Neural cell (in vitro differentiated cells): ENCODE data around the gene ABCC8. TPM values are rescaled to one million over a fixed set of nuclear protein-coding genes. Genes with fewer than 3 reads are reported as not detected.

Source experiments
- H2AFZ ChIP-seq: fragments of 200-600, 300-800 bp; sonication (generic), shearing (Covaris generic); 2 replicates; pipeline ENCODE4 v1.6.0; 2014; ENCODE audit warnings: low read depth, mild to moderate bottlenecking, antibody characterized with exemption, low read length, moderate library complexity
- H3F3A ChIP-seq: fragments of 200-600 bp; shearing (Covaris generic); 2 replicates; pipeline ENCODE4 v1.6.1; 2016; ENCODE audit warnings: mild to moderate bottlenecking, moderate library complexity, mixed read lengths, antibody characterized with exemption, low read length; ENCODE audit not compliant: insufficient read depth, poor library complexity, severe bottlenecking
- H3K27ac ChIP-seq: fragments of 200-600, 300-800 bp; sonication (generic), shearing (Covaris generic); 2 replicates; pipeline ENCODE4 v1.5.1; 2014; ENCODE audit warnings: mild to moderate bottlenecking, low read length, moderate library complexity
- H3K27me3 ChIP-seq: fragments of 300-800, 200-600 bp; sonication (generic), shearing (Covaris generic); 2 replicates; pipeline ENCODE4 v1.6.0; 2014; ENCODE audit warnings: mild to moderate bottlenecking, low read depth, low read length, moderate library complexity; ENCODE audit not compliant: insufficient read depth
- H3K36me3 ChIP-seq: fragments of 300-800, 200-600 bp; sonication (generic), shearing (Covaris generic); 2 replicates; pipeline ENCODE4 v1.5.1; 2014; ENCODE audit warnings: mild to moderate bottlenecking, antibody characterized with exemption, low read length, moderate library complexity; ENCODE audit not compliant: insufficient read depth
- H3K4me2 ChIP-seq: fragments of 300-800, 200-600 bp; sonication (generic), shearing (Covaris generic); 2 replicates; pipeline ENCODE4 v1.6.0; 2014; ENCODE audit warnings: mild to moderate bottlenecking, low read length
- H3K4me3 ChIP-seq: fragments of 300-800, 200-600 bp; sonication (generic), shearing (Covaris generic); 2 replicates; pipeline ENCODE4 v1.5.1; 2014; ENCODE audit warnings: mild to moderate bottlenecking, low read length, moderate library complexity
- H3K79me2 ChIP-seq: fragments of 200-600 bp; shearing (Covaris generic); replicated peaks from 2 replicates; pipeline ENCODE4 v1.6.0; 2014; ENCODE audit warnings: mild to moderate bottlenecking, low read length, moderate library complexity; ENCODE audit not compliant: insufficient read depth
- H3K9ac ChIP-seq: fragments of 300-800, 200-600 bp; sonication (generic), shearing (Covaris generic); 2 replicates; pipeline ENCODE4 v1.6.1; 2016; ENCODE audit warnings: mild to moderate bottlenecking, low read length, mixed read lengths
- H3K9me2 ChIP-seq: fragments of 200-600 bp; shearing (Covaris generic); 2 replicates; pipeline ENCODE4 v1.6.1; 2016; ENCODE audit warnings: mild to moderate bottlenecking, low read length, mixed read lengths; ENCODE audit not compliant: insufficient read depth
- H3K9me3 ChIP-seq: fragments of 200-600, 300-800 bp; sonication (generic), shearing (Covaris generic); 2 replicates; pipeline ENCODE4 v1.6.1; 2016; ENCODE audit warnings: mild to moderate bottlenecking, mixed run types, low read length, moderate library complexity, mixed read lengths
- H4K20me1 ChIP-seq: fragments of 200-600 bp; shearing (Covaris generic); 2 replicates; pipeline ENCODE4 v1.6.1; 2016; ENCODE audit warnings: mild to moderate bottlenecking, mixed run types; ENCODE audit not compliant: insufficient read depth
- CTCF ChIP-seq: fragments of 450-650 bp; IDR thresholded peaks from 2 replicates; pipeline ENCODE4 v1.5.1; 2014; ENCODE audit warnings: antibody characterized with exemption, mild to moderate bottlenecking, moderate library complexity; ENCODE audit not compliant: poor library complexity, severe bottlenecking
- EP300 ChIP-seq: fragments of 450-650 bp; conservative IDR thresholded peaks from 2 replicates; pipeline ENCODE4 v1.6.1; 2014; ENCODE audit warnings: antibody characterized with exemption, mild to moderate bottlenecking, moderate library complexity; ENCODE audit not compliant: poor library complexity, severe bottlenecking
- EZH2 ChIP-seq: fragments of 200-600, 300-800 bp; shearing (Covaris generic), sonication (generic); IDR thresholded peaks from 2 replicates; pipeline ENCODE4 v1.6.1; 2014; ENCODE audit warnings: antibody characterized with exemption, low read length, borderline replicate concordance, mild to moderate bottlenecking; ENCODE audit not compliant: insufficient read depth, poor library complexity, severe bottlenecking
- MXI1 ChIP-seq: fragments of 450-650 bp; conservative IDR thresholded peaks from 2 replicates; pipeline ENCODE4 v1.6.1; 2014; ENCODE audit warnings: antibody characterized with exemption, mild to moderate bottlenecking; ENCODE audit not compliant: poor library complexity, severe bottlenecking
- POLR2AphosphoS5 ChIP-seq: IDR thresholded peaks from 2 replicates; pipeline ENCODE4 v1.6.1; 2012
- RAD21 ChIP-seq: fragments of 450-650 bp; conservative IDR thresholded peaks from 2 replicates; pipeline ENCODE4 v1.6.1; 2014; ENCODE audit warnings: antibody characterized with exemption, mild to moderate bottlenecking, moderate library complexity
- REST ChIP-seq: IDR thresholded peaks from 2 replicates; pipeline ENCODE4 v1.6.1; 2012; ENCODE audit warnings: borderline replicate concordance
- SMC3 ChIP-seq: fragments of 450-650 bp; conservative IDR thresholded peaks from 2 replicates; pipeline ENCODE4 v1.6.1; 2014; ENCODE audit warnings: antibody characterized with exemption, mild to moderate bottlenecking, moderate library complexity; ENCODE audit not compliant: poor library complexity
- TAF1 ChIP-seq: IDR thresholded peaks from 2 replicates; pipeline ENCODE4 v1.6.1; 2012; ENCODE audit warnings: low read depth
- polyA plus RNA-seq: library from polyadenylated mRNA; depleted of rRNA; stranded (reverse); fragments of >200 nt; gene quantifications from 2 replicates; pipeline ENCODE4 v1.2.3, GENCODE V29; 2014

Gene ABCC8
- polyA plus RNA-seq, 1 donor from 2014 or later: 13.2 TPM

GRCh38 chr11:17401316-17401715, 75.3 kb downstream of the ABCC8 start:
- no peak overlapping the region for H3K9ac ChIP-seq
- H3K36me3 ChIP-seq: no peaks in the 10 kb centered on the region
- no peak overlapping the region for H2AFZ ChIP-seq
- H3K27ac ChIP-seq: no peak overlapping the region
- no peaks in the 10 kb centered on the region for H3F3A ChIP-seq
- TF ChIP-seq EP300: no peak
- TF ChIP-seq REST: no peak
- TF ChIP-seq CTCF: no peak
- no peak for TF ChIP-seq EZH2
- TF ChIP-seq SMC3: no peak
- TF ChIP-seq RAD21: no peak
- no peak for TF ChIP-seq MXI1
- H3K9me2 ChIP-seq: no peaks in the 10 kb centered on the region
- H3K27me3 ChIP-seq: no peaks in the 10 kb centered on the region
- no peak overlapping the region for H3K4me3 ChIP-seq
- no peak overlapping the region for H3K4me2 ChIP-seq
- H3K9me3 ChIP-seq: no peaks in the 10 kb centered on the region
- no peaks in the 10 kb centered on the region for H4K20me1 ChIP-seq
- H3K79me2 ChIP-seq: no peaks in the 10 kb centered on the region

- no peaks in the 10 kb centered on the region for H3F3A ChIP-seq
- no peaks in the 10 kb centered on the region for H3K9me3 ChIP-seq
- no peak overlapping the region for H3K4me2 ChIP-seq
- H2AFZ ChIP-seq: no peak overlapping the region
- TF ChIP-seq CTCF (no peak), REST (no peak), RAD21 (no peak), TAF1 (no peak), POLR2AphosphoS5 (no peak)
- no peak overlapping the region for H3K4me3 ChIP-seq
- H4K20me1 ChIP-seq: no peaks in the 10 kb centered on the region
- H3K9ac ChIP-seq: no peak overlapping the region
- H3K36me3 ChIP-seq: no peaks in the 10 kb centered on the region
- H3K27ac ChIP-seq: no peak overlapping the region
- no peaks in the 10 kb centered on the region for H3K79me2 ChIP-seq
- no peaks in the 10 kb centered on the region for H3K27me3 ChIP-seq
- H3K9me2 ChIP-seq: no peaks in the 10 kb centered on the region
Measured at GRCh38 chr11:17400048-17400775, 76.4 kb downstream of the ABCC8 start.
